A549 (cell line): ENCODE results near the gene SP4. TPM values are rescaled to one million over a fixed set of nuclear protein-coding genes. Genes with fewer than 3 reads are reported as not detected.

Experiments
- ATAC-seq, 2 experiments: fragments of 200-7000 bp in 1 of 2; fragments of >200 bp in 1 of 2; cut with Nextera tagmentation in 1 of 2; cut with Tn5 transposase in 1 of 2; 3 replicates each; pipeline versions ENCODE4 v1.8.0 to v1.9.1; 2018 to 2020; ENCODE audit warnings: mild to moderate bottlenecking in 1 of 2, moderate library complexity in 1 of 2
- CTCF ChIA-PET: fragments of 300-600 bp; sonication (Branson Sonifier 250); formaldehyde crosslinking; extraction: SDS; loops from one replicate; lab custom pipeline; 2021; ENCODE audit warnings: antibody characterized with exemption, inconsistent platforms; lab: Yijun Ruan, JAX
- POLR2A ChIA-PET: fragments of 350-600 bp; formaldehyde crosslinking; extraction: SDS; loops from one replicate; lab custom pipeline; 2021; ENCODE audit warnings: antibody characterized with exemption, inconsistent platforms; lab: Yijun Ruan, JAX
- DNase-seq, 2 experiments: peaks; one replicate each; pipeline versions ENCODE4 v3.0.0 to v3.0.0-alpha.2; 2011 to 2016; ENCODE audit warnings: low read depth in 1 of 2, low spot score in 1 of 2
- FAIRE-seq: peaks from 2 replicates; lab custom pipeline; 2011; peaks lifted over from hg19 to GRCh38; lab: Jason Lieb, UNC
- H3K27ac ChIP-seq, 2 experiments: fragments of >200 bp; sonication (Bioruptor Twin); formaldehyde crosslinking; 3 replicates each; pipeline ENCODE4 v1.5.1; 2016 to 2017
- H3K4me1 ChIP-seq: fragments of >200 bp; sonication (Bioruptor Twin); formaldehyde crosslinking; 3 replicates; pipeline ENCODE4 v1.6.1; 2016
- H3K4me2 ChIP-seq: fragments of >200 bp; sonication (Bioruptor Twin); formaldehyde crosslinking; 3 replicates; pipeline ENCODE4 v1.6.1; 2016
- H3K4me3 ChIP-seq: fragments of >200 bp; sonication (Bioruptor Twin); formaldehyde crosslinking; 3 replicates; pipeline ENCODE4 v1.5.1; 2016
- H3K9me3 ChIP-seq: fragments of >200 bp; sonication (Bioruptor Twin); formaldehyde crosslinking; 3 replicates; pipeline ENCODE4 v1.6.1; 2016
- BCL3 ChIP-seq: fragments of >200 bp; sonication (Bioruptor Twin); formaldehyde crosslinking; IDR thresholded peaks from 3 replicates; pipeline ENCODE4 v1.6.1; 2016
- CHD2 ChIP-seq: fragments of 150-350 bp; IDR thresholded peaks from 2 replicates; pipeline ENCODE4 v1.6.1; 2014; ENCODE audit warnings: low read length; ENCODE audit not compliant: partially characterized antibody
- CHD4 ChIP-seq: fragments of 200-600 bp; sonication (generic); IDR thresholded peaks from 2 replicates; pipeline ENCODE4 v1.6.1; 2016; ENCODE audit warnings: antibody characterized with exemption, mild to moderate bottlenecking, borderline replicate concordance
- CTCF ChIP-seq: fragments of >200 bp; sonication (Bioruptor Twin); formaldehyde crosslinking; IDR thresholded peaks from 3 replicates; pipeline ENCODE4 v1.5.1; 2016
- EHF ChIP-seq: fragments of 250-450 bp; sonication (Bioruptor Pico); IDR thresholded peaks from 2 replicates; pipeline ENCODE4 v1.5.0; 2020; ENCODE audit warnings: mild to moderate bottlenecking
- EHMT2 ChIP-seq: fragments of 200-600 bp; sonication (generic); IDR thresholded peaks from 2 replicates; pipeline ENCODE4 v1.6.1; 2016; ENCODE audit warnings: antibody characterized with exemption, low read depth, mild to moderate bottlenecking, moderate library complexity
- ESRRA ChIP-seq: fragments of 150-350 bp; IDR thresholded peaks from 2 replicates; pipeline ENCODE4 v1.6.1; 2014; ENCODE audit warnings: mild to moderate bottlenecking, low read length, borderline replicate concordance
- FOSB ChIP-seq: fragments of 250-450 bp; sonication (Bioruptor Pico); IDR thresholded peaks from 2 replicates; pipeline ENCODE4 v1.5.0; 2020; ENCODE audit warnings: mild to moderate bottlenecking, moderate library complexity
- FOSL2 ChIP-seq, 2 experiments: fragments of 450-650 bp in 1 of 2; fragments of >200 bp in 1 of 2; sonication (Bioruptor Twin) in 1 of 2; formaldehyde crosslinking; IDR thresholded peaks; 2 replicates each; pipeline versions ENCODE4 v1.5.0 to v1.6.1; 2016 to 2020; ENCODE audit warnings: mild to moderate bottlenecking in 1 of 2, moderate library complexity in 1 of 2
- HEYL ChIP-seq: fragments of 250-450 bp; sonication (Bioruptor Pico); IDR thresholded peaks from 2 replicates; pipeline ENCODE4 v1.8.0; 2021; ENCODE audit warnings: mild to moderate bottlenecking, moderate library complexity
- KDM1A ChIP-seq: fragments of 200-600 bp; sonication (generic); IDR thresholded peaks from 2 replicates; pipeline ENCODE4 v1.6.1; 2016; ENCODE audit warnings: low read depth, mild to moderate bottlenecking
- MAFK ChIP-seq: fragments of 450-650 bp; IDR thresholded peaks from 2 replicates; pipeline ENCODE4 v1.6.1; 2014; ENCODE audit not compliant: partially characterized antibody
- MYC ChIP-seq: IDR thresholded peaks from 2 replicates; pipeline ENCODE4 v1.6.1; 2012; ENCODE audit warnings: mild to moderate bottlenecking, inconsistent platforms, low read length, improper control_type of control experiment, borderline replicate concordance
- PHF8 ChIP-seq: fragments of 200-600 bp; sonication (generic); IDR thresholded peaks from 2 replicates; pipeline ENCODE4 v1.6.1; 2016; ENCODE audit warnings: low read depth, mild to moderate bottlenecking, antibody characterized with exemption, moderate library complexity, borderline replicate concordance
- RARB ChIP-seq: fragments of 250-450 bp; sonication (Bioruptor Pico); IDR thresholded peaks from 2 replicates; pipeline ENCODE4 v1.8.0; 2021; ENCODE audit warnings: mild to moderate bottlenecking, moderate library complexity
- RCOR1 ChIP-seq: fragments of 150-350 bp; IDR thresholded peaks from 2 replicates; pipeline ENCODE4 v1.6.1; 2014; ENCODE audit warnings: antibody characterized with exemption, low read length, low read depth
- SMC3 ChIP-seq: fragments of >200 bp; sonication (Bioruptor Twin); formaldehyde crosslinking; IDR thresholded peaks from 3 replicates; pipeline ENCODE4 v1.6.1; 2018; ENCODE audit warnings: inconsistent platforms
- SREBF2 ChIP-seq: fragments of 450-650 bp; IDR thresholded peaks from 2 replicates; pipeline ENCODE4 v1.6.1; 2014; ENCODE audit warnings: mild to moderate bottlenecking, moderate library complexity
- ZNF302 ChIP-seq: fragments of 250-450 bp; sonication (Bioruptor Pico); IDR thresholded peaks from 2 replicates; pipeline ENCODE4 v1.9.0; 2021; ENCODE audit warnings: inconsistent platforms, mild to moderate bottlenecking, moderate library complexity
- WGBS: methylation state at CpG from one replicate; pipeline ENCODE4 v1.1.6; 2017; ENCODE audit errors: missing lambda C conversion rate; 5-methylcytosine and 5-hydroxymethylcytosine counted together
- polyA plus RNA-seq, 4 experiments: library from polyadenylated mRNA; depleted of rRNA in 3 of 4; stranded (reverse); fragments of >200 nt; fragmentation: RNase III in 1 of 4; extraction: RNeasy Plus Mini Kit Qiagen cat#74134 plus additional on column Dnase treatment in 1 of 4; gene quantifications; 2 replicates in 3 of 4; 3 replicates in 1 of 4; pipeline ENCODE4 v1.2.3, GENCODE V29; 2011 to 2017
- TF ChIP-seq, protein P1 (sequence below): fragments of 200-600 bp; sonication (generic); IDR thresholded peaks from 2 replicates; pipeline ENCODE4 v1.6.1; 2016; ENCODE audit warnings: antibody characterized with exemption, mild to moderate bottlenecking, moderate library complexity
- TF ChIP-seq, protein P2 (sequence below): IDR thresholded peaks from 2 replicates; pipeline ENCODE4 v1.6.1; 2012
- TF ChIP-seq, protein P3 (sequence below): fragments of >200 bp; sonication (Bioruptor Twin); formaldehyde crosslinking; IDR thresholded peaks from 2 replicates; pipeline ENCODE4 v1.6.1; 2016
- TF ChIP-seq, protein P4 (sequence below): IDR thresholded peaks from 2 replicates; pipeline ENCODE4 v1.6.1; 2012

Gene SP4
- polyA plus RNA-seq, 2 of the 4 experiments (the other 2 are of a cell fraction), result 1.9 to 5.3 TPM

DNA sequence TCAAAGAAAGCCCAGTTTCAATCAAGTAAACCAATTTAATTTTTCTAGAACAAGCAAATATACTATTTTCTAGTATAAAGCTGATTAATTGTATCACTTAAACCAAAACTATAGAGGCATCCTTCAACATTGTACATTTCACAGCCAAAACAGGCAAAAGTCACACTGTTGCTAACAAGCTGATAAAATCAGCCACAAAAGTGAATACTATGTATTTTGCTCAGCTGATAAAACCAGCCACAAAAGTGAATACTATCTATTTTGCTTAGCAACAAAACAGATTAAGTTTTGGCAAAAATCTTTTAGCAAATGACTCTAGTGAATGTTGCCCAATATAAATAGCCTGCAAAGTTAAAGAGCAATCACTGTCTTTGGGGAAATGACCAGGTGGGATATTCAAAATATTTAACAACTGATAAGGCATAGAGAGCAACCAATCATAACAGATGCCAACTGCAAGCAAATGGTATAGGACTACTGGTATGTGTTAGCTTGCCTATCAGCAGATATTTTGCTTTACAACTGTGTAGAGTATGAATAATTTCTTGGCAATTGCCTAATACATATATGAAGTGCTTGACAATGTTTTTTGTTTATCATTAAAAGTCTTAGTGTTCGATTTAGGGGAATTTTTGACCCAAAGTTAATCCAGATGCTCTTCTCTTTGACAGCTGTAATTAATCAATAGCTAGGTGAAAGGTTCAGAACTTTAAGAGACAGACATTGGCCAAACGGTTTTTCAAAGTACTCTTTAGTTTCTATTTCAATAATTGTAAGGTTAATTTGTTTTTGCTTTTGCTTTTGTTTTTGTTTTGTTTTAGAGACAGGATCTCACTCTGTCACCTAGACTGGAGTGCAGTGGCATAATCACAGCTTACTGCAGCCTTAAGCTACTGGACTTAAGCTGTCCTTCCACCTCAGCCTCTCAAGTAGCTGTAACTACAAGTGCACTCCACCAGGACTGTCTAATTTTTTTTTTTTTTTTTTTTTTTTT is 44.4 kb upstream of the SP4 start (continued):
- TF ChIP-seq BCL3 (no peak), CHD2 (no peak), MYC (no peak), SREBF2 (no peak), SMC3 (no peak), EHF (CRISPR knock-in tag) (no peak)
- TF ChIP-seq, protein P1, sequence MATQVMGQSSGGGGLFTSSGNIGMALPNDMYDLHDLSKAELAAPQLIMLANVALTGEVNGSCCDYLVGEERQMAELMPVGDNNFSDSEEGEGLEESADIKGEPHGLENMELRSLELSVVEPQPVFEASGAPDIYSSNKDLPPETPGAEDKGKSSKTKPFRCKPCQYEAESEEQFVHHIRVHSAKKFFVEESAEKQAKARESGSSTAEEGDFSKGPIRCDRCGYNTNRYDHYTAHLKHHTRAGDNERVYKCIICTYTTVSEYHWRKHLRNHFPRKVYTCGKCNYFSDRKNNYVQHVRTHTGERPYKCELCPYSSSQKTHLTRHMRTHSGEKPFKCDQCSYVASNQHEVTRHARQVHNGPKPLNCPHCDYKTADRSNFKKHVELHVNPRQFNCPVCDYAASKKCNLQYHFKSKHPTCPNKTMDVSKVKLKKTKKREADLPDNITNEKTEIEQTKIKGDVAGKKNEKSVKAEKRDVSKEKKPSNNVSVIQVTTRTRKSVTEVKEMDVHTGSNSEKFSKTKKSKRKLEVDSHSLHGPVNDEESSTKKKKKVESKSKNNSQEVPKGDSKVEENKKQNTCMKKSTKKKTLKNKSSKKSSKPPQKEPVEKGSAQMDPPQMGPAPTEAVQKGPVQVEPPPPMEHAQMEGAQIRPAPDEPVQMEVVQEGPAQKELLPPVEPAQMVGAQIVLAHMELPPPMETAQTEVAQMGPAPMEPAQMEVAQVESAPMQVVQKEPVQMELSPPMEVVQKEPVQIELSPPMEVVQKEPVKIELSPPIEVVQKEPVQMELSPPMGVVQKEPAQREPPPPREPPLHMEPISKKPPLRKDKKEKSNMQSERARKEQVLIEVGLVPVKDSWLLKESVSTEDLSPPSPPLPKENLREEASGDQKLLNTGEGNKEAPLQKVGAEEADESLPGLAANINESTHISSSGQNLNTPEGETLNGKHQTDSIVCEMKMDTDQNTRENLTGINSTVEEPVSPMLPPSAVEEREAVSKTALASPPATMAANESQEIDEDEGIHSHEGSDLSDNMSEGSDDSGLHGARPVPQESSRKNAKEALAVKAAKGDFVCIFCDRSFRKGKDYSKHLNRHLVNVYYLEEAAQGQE, result no peak

GRCh38 chr7:21393937-21394336 is 33.9 kb upstream of the SP4 start:
- Histone ChIP-seq H3K9me3 (no peaks in the 10 kb centered on the region), H3K4me1 (no peaks in the 10 kb centered on the region), H3K27ac (no peak overlapping the region), H3K4me2 (no peak overlapping the region), H3K4me3 (no peak overlapping the region)
- POLR2A ChIA-PET, result no interaction called here
- 16% methylated on average over 2 of the region's 2 CpGs for WGBS
- no peak for FAIRE-seq
- CTCF ChIA-PET, result no interaction called here
- no peak for ATAC-seq
- DNase-seq, result no peak
- no peak for TF ChIP-seq MYC
- no peak for TF ChIP-seq FOSB
- TF ChIP-seq ESRRA, result no peak
- no peak for TF ChIP-seq MAFK
- TF ChIP-seq RARB, result no peak
- TF ChIP-seq CTCF, result no peak
- TF ChIP-seq, protein P2, sequence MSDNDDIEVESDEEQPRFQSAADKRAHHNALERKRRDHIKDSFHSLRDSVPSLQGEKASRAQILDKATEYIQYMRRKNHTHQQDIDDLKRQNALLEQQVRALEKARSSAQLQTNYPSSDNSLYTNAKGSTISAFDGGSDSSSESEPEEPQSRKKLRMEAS, result no peak
- TF ChIP-seq KDM1A, result no peak
- no peak for TF ChIP-seq EHMT2
- TF ChIP-seq, protein P3, sequence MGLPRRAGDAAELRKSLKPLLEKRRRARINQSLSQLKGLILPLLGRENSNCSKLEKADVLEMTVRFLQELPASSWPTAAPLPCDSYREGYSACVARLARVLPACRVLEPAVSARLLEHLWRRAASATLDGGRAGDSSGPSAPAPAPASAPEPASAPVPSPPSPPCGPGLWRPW, result no peak
- TF ChIP-seq, protein P1, result no peak
- TF ChIP-seq RCOR1, result no peak
- no peak for TF ChIP-seq PHF8
- TF ChIP-seq CHD4, result no peak
- TF ChIP-seq, protein P4, sequence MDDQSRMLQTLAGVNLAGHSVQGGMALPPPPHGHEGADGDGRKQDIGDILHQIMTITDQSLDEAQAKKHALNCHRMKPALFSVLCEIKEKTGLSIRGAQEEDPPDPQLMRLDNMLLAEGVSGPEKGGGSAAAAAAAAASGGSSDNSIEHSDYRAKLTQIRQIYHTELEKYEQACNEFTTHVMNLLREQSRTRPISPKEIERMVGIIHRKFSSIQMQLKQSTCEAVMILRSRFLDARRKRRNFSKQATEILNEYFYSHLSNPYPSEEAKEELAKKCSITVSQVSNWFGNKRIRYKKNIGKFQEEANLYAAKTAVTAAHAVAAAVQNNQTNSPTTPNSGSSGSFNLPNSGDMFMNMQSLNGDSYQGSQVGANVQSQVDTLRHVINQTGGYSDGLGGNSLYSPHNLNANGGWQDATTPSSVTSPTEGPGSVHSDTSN, result no peak
- no peak for TF ChIP-seq HEYL
- no peak for TF ChIP-seq ZNF302 (CRISPR knock-in tag)
- no peak for TF ChIP-seq FOSL2 (IDR thresholded peaks at IDR 0.05)
- TF ChIP-seq FOSL2 (CRISPR knock-in tag; IDR thresholded peaks at IDR 0.05), result no peak
